LNCAP (cell line): ENCODE measurements around the gene FAM219A.

ENCODE experiments used
- CTCF ChIP-seq: fragments of 450-650 bp; IDR thresholded peaks from 2 replicates; pipeline ENCODE4 v1.5.1; 2017; ENCODE audit warnings: mild to moderate bottlenecking

Gene FAM219A

GRCh38 chr9:34493972-34494535, 35.7 kb upstream of the FAM219A start:
- TF ChIP-seq CTCF = no peak

- TF ChIP-seq CTCF = no peak
Measured at GRCh38 chr9:34492051-34492450, 33.7 kb upstream of the FAM219A start.

- TF ChIP-seq CTCF = no peak
Measured at GRCh38 chr9:34491596-34491995, 33.2 kb upstream of the FAM219A start.

- no peak for TF ChIP-seq CTCF
Measured at GRCh38 chr9:34490760-34491159, 32.4 kb upstream of the FAM219A start.

GRCh38 chr9:34490360-34490759, 32.0 kb upstream of the FAM219A start:
- TF ChIP-seq CTCF = no peak

GRCh38 chr9:34486572-34486971, 28.2 kb upstream of the FAM219A start:
- TF ChIP-seq CTCF = no peak

- TF ChIP-seq CTCF = no peak
Measured at GRCh38 chr9:34485822-34486221, 27.5 kb upstream of the FAM219A start.

GRCh38 chr9:34484678-34485077, 26.3 kb upstream of the FAM219A start:
- TF ChIP-seq CTCF = no peak
